Measurements from ENCODE around the gene BICD2.

Gene BICD2

DNA sequence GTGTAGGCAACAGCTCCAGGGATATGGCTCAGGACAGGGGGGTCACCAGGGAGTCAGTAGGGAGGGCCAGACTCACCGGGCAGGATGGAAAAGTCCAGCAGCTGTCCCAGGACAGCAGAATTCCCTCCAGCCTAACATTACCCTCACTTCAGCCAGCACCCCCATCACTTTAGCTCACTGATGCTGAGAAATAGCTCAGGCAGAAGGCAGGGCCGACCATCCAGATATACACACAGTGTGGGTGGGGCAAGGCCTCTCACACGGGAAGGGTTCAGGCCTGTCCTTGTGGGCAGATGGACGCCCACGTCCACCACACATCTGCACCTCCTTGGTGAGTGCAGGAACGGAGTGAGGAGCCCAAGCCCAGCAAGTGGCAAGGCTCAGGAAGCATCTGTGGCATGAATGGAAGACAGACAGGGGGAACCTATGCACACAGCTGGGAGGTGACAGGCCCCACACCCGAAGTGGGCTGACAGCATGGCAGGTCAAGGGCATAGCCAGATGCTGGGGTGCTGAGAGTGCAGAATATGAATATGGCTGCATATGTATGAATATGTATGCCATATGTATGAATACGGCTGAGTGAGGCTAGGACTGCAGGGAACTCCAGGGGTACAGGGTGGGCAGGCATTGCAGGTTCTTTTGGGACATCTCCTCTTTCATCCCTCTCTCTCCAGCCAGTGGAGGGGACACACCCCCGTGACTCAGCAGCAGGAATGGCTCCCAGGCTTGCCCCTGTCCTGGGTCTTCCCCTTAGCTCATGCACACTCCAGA lies 17.0 kb downstream of the BICD2 start:
- DNase-seq: no peak

DNA sequence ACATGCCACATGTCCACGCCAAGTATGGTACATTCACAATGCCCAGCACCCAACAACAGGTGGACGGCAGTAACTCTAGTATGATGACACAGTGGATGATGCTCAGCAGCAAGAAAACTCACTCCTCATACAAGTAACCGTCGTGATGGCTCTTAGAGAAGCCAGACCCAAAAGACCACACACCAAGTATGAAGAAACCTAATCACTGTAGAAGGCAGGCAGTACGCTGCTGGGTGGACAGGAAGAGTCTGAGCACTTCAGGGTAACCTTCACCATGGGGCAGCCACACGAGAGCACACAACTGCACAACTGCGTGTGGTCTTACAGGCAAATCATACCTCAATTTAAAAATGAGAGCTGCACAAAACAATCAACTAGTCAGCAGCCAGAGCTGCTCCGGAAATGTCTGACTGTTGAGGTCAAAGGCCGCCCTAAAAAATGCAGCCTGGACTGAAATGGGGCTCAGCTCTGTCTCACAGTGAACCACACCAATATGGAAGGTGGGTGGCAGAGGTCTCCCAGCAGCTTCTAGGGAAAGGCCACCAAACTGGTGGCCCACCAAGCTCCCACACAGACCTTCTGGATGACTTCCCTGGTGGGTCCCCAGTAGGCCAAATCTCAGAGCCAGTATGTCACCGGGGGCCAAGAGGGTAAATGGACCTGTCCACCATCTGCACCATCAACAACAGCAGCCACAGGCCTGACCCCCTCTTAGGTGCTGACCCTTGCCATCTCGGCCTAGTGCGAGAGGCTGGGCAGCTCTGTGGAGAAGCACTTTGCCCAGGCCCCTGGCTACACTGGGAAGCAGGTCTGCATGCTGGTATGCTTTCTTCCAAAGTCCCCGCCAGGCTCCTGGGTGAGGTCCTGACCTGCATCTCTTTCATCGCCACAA lies 17.8 kb downstream of the BICD2 start:
- no peak for DNase-seq

DNA sequence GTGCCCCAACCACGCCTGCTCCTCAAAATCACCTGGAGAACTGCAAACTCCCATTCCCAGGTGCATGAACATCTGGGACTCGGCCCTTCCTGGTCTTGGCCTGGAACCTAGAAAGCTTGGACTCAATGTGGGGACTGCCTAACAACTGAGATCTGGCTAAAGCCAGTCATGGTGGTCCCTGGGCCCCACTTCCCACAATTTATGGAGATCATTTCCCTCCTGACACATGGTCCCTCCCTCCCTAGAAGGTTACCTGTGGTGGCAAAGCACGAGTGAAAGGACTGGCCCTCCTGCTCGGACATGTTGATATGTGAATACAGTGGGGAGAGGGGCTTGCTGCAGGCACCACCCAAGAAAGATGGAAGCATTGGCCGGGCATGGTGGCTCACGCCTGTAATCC lies 18.8 kb downstream of the BICD2 start:
- no peak for DNase-seq

DNA sequence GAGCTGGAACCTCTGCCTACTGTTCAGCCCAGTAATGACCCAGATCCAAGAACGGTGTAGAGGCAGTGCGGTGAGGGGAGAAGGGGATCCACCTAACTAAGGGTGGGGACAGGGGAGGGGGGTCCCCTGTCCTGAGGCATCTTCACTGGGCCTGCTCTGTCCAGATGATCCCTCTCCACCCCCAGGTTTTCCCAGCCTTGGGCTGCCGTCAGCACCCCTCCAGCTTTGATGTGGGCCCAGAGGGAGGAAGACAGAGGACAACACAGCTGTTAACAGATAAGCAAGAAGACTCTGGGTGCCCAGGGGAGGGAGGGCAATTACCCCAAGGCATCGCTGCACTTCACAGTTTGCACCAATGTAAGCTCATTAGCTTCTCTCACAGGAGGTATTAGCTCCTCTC lies 19.3 kb downstream of the BICD2 start:
- no peak for DNase-seq

DNA sequence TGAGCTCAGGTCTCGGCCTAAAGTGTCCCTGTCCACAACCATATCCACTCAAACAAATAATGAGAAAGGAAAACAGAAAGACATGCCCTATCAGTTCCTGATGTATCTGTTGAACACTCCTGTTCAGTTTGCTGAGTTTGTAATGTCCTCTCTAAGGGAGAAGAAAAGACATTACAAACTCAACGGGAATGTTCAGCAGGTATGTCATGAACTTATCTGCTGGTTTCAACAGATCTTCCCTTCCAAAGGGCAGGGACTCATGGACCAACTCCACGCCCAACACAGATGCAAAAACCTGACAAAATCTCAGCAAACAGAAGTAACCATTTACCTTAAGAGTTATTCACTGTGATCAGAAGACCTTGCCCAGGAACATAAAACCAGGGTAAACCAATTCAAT lies 23.7 kb downstream of the BICD2 start:
- no peak for DNase-seq

DNA sequence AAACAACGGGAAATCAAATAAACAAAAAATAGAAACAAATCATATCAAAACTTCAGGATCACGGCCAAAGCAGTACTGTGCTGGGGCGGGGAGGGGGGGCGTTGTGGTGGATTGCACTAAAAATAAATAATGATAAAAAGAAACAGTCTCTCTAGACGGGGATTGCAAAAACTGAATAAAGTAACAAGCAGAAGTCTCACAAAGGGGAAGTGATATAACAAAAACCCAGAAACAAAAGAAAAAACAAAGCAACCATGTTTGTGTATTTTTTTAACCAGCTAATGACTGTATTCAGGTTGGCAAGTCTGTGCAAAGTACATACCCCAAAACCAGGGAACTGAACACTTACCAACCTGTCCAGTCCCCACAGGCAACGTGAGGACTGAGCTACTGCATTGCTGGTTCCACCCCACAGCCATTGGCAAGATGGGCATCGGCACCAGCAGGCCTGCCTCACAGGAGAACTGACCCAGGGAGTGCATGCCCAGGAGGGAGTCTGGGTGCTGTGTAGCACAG lies 24.1 kb downstream of the BICD2 start:
- DNase-seq: no peak

DNA sequence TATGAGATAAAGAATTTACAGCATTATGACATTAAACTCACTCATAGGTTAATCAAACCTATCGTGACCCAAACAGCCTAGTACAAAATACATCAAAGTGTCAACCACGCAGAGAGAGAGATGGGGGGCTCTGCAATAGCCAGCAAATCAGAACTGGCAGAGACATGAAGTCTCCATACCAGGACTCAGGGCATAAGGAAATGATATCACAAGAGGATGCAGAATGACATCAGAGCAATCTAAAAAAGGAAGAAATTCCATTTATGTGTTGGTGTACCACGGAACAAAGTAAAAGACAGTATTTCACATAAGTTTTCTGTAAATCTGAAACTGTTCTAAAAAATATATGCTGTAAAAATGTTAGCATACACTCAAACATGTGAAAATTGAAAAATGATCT lies 24.6 kb downstream of the BICD2 start:
- no peak for DNase-seq

DNA sequence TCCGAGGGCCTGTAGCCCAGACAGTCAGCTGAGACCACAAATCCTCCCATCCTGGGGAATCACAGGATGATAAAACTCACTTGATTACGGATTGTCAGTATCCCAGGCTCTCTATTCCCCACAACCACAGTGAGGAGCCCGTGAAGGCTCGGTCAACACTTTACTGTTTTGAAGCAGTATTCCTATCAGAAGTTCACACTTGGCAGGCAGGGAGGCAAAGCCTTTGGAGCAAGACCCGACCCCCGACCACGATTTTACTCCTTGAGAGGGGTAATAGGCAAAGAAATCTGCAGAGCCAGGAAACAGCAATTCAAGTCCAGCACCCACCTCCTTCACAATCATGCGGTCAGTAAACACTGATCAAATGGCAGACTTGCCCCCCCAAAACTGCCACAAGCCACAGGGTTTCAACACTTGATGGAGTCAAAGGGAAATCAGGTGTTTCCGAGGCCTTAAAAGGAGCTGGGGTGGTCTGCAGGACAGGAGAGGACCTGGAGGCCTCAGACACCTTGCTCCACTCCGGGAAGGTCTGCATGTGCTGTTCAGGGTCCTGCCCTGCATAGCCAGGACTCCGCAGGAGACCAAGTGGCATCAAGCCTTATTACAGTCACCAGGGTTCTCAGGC lies 25.2 kb downstream of the BICD2 start:
- no peak for DNase-seq

DNA sequence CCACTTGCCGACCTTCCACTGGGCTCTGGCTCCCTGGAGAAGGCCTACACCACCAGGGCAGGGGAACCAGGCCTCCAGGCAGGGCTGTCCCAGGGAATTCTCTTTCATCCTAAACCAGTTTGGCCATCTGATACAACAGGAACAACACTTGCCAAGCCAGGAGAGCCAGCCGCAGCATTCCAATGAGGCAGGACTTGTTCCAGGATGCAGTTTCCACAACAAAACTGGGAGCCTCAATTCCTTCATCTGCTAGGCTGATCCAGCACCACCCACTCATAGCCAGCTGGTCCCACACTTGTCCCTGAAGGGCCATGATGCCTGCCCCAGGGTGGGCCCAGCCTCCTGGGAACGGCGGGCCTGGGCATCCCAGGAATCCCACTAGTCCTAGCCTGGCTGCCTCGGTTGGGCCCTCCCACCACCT lies 26.0 kb downstream of the BICD2 start:
- DNase-seq: no peak

DNA sequence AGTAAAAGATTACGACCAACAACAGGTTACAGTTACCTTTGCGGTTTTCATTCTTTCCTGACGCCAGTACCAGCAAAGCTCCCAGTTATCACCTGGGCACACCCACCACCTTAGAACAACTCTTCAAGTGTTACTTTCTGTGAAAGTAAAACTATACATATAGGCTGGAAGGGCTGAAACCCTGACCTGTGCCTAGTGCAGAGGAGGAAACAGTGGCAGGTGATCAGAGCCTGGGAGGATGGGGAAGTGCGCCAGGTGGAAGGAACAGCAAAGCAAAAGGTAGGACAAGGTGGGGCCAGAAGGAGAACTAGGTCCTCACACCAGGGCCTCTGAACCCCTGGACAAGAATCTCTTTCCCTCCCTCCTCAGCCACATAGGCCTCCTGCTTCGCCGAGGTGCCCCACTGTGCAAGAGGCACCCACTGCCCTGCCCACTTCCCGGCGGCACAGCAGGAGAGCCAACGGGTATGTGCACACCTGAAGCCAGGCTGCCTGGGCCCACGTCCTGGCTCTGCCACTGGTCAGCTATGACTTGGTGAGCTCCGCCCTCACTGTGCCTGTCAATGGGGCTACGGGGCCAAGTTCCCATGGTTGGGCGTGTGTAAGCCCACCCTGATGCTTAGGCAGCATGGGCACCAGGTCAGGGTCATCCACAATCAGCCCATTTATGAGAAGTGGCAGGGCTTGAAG lies 26.9 kb downstream of the BICD2 start:
- DNase-seq: no peak

DNA sequence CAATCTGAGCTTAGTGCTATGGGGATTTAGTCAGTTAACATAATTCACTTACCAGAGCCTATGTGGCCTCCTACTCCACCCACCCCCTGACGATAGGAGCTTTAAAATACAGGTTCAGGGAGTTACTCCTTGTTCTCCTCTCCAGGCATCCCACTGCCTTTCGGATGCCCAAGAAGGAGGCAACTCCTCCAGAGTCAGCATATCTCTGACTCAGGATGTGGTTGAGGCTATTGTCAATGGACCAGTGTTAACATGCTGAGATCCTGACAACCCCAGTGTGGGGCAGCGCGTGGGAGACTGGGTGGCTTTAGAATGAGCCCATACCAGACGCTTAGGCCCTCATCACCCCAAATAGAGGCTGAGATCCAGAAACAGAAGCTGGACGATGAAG lies 27.4 kb downstream of the BICD2 start:
- no peak for DNase-seq

DNA sequence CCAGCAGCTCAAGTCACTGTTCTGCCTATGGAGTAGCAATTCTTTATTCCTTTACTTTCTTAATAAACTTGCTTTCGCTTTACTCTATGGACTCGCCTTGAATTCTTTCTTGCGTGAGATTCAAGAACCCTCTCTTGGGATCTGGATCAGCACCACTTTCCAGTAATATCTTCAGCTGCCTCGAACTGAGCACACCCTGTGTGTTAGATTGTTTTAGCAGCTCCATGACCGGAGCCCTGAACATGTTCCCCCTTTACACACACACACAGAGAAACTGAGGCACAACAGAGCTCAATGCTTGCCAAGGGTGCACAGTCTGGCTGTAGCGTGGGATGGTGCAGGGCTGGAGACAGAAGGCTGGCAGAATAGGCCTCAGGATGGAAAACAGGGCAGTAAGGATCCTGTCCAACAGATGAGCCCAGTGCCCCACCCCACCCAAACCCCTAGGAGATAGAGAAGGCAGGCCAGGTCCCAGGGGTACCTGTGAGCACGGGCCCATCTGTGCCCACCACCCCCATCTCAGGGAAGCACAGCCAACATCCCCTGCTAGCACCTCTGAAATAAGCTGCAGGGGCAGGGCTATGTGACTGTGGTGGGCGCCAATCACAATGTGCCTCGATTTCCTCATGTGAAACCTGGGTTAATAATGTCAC lies 27.9 kb downstream of the BICD2 start:
- DNase-seq: no peak

DNA sequence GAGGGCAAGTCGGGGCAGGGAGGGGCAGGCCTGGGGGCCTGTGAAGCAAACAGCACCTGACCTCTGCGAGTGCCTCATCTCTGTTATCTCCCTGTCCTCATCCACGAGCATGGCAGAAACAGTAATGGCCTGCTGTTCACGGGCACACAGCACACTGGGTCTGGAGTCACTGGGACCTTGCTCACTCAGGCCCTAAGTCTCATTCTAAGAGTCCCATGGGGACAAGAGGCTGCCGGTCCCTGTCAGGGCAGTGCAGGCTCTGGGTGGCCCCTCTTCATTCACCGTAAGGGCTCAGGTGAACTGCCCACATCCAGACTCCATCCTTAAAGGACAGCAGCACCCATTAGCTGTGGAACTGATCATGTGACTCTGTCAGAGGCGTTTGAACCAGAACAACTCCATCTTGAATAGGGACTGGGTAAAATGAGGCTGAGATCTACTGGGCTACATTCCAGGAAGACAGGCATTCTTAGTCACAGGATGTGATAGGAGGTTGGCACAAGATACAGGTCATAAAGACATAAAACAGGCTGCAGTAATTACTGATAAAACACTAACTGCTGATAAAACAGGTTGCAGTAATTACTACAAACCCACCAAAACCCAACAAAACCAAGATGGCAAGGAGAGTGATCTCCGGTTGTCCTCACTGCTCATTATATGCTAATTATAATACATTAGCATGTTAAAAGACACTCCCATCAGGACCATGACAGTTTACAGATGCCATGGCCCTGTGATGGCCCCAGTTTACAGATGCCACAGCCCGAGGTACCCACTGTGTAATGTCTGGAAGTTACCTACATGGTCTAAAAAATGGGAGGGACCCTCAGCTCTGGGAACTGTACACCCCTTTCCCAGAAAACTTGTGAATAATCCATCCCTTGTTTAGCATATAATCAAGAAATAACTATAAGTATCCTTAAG lies 28.7 kb downstream of the BICD2 start:
- DNase-seq: no peak

DNA sequence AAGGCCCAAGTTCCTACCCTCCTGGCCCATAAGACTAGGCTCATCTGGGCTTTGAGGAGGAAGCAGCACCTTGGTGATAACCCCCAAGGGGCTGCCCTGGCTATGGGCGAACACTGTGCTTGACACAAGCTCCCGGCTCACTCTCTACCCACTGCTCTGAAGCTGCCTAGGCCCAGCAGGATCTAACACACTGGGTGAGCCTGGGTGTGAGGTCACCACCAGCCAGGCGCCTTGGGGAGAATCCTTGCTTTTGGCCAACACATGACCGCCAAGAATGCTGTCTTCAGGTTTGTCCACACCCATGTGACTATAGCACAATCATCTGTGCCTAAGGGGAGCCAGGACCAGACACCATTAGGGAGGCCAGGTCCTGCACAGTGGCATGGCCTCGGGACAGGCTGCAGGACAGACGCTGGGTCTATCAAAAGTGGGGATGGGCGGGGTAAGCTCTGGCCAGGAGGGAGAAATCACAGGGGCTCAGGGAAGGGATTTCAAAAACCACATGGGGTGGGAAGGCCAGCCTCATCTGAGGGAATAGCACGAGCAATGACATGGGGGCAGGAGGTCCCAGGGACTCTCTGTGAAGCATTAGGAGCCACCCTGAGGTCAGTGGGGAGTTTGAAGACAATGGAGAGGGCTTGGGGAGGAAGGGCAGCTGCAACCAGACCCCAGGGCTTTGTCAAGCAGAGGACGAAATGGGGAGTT lies 29.6 kb downstream of the BICD2 start:
- no peak for DNase-seq

DNA sequence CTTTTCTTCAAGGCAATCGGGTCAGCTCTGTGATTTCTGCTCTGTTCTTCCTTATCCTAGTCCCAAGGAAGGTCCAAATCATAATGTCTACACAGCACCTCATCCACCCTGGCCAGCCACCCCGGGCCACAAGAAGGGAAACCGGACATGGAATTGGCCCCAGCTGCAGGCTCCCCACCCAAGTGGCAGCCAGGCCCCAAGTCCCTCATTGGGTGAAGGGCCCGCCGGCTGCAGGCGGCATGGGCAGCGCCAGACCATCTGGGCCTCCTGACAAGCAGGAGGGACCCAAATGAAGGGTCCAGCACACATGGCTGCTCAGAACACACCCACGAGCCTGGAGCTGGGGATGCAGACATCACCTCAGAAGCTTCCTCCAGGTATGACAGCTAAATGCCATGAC lies 33.7 kb downstream of the BICD2 start:
- DNase-seq: no peak

DNA sequence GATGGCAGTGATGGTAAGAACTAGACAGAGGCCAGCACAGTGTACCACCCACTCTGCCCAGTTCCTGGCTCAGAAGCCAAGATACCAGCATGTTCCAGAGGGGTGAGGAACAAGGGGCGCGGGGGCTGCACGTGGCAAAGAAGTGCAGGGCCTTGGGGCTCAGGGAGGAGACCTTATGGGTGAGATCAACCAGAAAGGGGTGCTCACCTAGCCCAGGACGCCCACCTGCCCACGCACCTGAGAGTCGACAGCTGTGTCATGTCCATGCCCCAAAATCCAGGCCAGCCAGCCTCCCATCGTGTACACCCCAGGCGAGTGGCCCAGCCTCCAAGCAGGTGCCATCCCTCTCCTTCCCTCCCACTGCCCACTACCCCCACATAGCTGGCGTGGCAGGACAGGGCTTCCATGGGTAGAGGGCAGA lies 34.9 kb downstream of the BICD2 start:
- no peak for DNase-seq

DNA sequence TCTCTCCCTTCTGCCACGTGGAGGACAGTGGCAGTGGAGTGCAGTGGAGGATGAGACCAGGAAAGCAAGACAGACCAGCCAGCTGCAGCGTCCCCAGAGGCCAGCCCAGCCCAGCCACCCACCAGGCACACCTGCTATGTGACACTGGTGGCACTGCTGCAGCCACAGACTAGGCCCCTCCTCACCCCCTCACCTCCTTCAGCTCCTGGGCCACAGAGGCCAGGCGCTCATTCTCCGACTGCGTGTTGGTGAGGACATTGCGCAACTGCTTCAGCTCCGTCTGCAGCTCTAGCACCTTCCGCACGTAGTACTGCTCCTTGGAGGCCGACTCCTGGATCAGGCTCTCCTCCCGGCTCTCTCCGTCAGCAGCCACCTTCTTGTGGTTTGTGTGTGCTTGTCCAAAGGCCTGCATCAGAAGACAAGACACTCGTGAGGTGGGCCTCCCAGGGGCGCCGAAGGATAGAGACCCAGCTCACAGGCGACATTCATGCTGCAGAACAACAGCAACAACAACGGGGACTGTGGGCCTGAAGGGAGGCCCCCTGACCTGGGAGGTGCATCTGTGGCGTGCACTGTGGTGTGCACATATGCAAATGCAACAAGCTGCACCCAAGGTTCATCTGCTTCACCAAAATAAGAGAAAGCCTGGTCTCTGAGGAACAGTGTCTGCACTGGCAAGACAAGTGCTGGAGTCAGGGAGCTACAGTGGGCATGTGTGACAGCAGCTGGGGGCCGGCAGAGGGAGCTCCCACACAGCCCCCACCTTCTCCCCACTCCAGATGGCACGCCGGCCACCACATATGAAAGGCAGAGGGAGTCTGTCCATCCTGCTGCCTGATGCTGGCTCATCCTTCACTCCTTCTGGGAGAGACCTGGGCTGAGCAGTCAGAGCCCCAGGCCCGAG lies 35.5 kb downstream of the BICD2 start:
- no peak for DNase-seq

DNA sequence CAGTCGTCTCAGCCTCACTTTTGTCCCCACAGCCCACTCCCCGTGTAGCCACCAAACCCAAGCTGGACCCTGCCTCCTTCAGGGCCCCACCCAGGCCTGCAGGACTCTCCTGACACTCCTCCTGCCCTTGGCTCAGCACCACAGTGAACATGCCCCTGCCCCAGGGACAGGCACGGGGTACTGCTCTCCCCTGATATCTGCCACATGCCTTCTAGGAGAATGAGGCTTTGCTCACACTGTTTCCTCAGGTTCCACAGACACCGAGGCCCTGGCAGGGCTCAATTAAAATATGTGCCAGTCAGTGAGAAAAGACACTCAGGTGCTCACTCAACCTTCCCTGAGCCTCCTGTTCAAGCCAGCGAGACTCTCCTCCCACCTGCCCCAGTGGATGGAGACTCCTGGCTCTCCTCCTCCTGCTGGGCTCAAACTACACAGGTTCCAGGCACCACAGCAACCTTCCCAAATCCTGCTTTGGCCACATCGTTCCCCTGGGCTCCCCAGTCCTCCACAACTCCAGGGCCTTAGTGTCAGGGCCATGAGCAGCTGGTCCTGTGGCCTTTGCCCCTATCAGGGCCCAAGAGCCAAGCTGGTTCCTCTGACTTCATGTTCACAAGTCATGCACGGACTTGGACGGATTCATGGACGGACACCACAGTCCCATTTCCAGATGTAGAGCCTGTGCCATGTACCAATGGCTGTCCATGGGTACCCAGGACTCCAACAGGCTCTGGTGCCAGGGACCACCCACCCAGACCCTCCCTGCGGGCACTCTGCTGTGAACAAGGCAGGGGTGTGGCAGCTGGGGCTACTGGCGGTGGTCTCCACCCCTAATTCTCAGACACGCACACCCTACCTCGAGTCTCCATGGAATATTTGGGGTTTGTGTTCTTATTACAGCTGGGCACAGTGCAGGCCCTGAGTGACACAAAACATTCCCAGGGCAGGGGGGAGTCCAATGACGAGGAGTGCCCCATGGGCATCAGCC lies 36.6 kb downstream of the BICD2 start:
- DNase-seq: no peak
